Neuronal stem cell (in vitro differentiated cells): ENCODE results near the gene OR6N1.

ENCODE experiments used
- DNase-seq: peaks from one replicate; pipeline ENCODE4 v3.0.0-alpha.2; 2013; ENCODE audit warnings: low spot score
- H2AFZ ChIP-seq: one replicate; pipeline ENCODE4 v1.6.1; 2013; ENCODE audit warnings: mild to moderate bottlenecking, low read length, inconsistent platforms
- H2AK5ac ChIP-seq: 2 replicates; pipeline ENCODE4 v1.6.1; 2013; ENCODE audit warnings: low read depth, mild to moderate bottlenecking, inconsistent platforms, low read length, moderate library complexity, mixed read lengths
- H2BK120ac ChIP-seq: 2 replicates; pipeline ENCODE4 v1.6.1; 2013; ENCODE audit warnings: low read depth, mild to moderate bottlenecking, inconsistent platforms, low read length, moderate library complexity, mixed read lengths
- H2BK12ac ChIP-seq: one replicate; pipeline ENCODE4 v1.6.1; 2013; ENCODE audit warnings: low read length, inconsistent platforms
- H2BK15ac ChIP-seq: 2 replicates; pipeline ENCODE4 v1.6.1; 2013; ENCODE audit warnings: mild to moderate bottlenecking, low read length, inconsistent platforms, mixed read lengths
- H2BK5ac ChIP-seq: one replicate; pipeline ENCODE4 v1.6.1; 2013; ENCODE audit warnings: inconsistent platforms, mild to moderate bottlenecking, low read length, moderate library complexity
- H3K14ac ChIP-seq: one replicate; pipeline ENCODE4 v1.6.1; 2013; ENCODE audit warnings: low read length, inconsistent platforms
- H3K18ac ChIP-seq: 2 replicates; pipeline ENCODE4 v1.6.1; 2013; ENCODE audit warnings: low read length, inconsistent platforms
- H3K23ac ChIP-seq: 2 replicates; pipeline ENCODE4 v1.6.1; 2013; ENCODE audit warnings: low read depth, mild to moderate bottlenecking, mixed read lengths, low read length, inconsistent platforms; ENCODE audit not compliant: poor library complexity
- H3K27ac ChIP-seq: replicated peaks from 3 replicates; pipeline ENCODE4 v1.5.1; 2013; ENCODE audit warnings: low read length, inconsistent platforms
- H3K27me3 ChIP-seq, 3 experiments: 2 replicates each; pipeline ENCODE4 v1.6.1; 2013; ENCODE audit warnings: low read length in 3 of 3, mild to moderate bottlenecking in 2 of 3, inconsistent platforms in 1 of 3, low read depth in 1 of 3, mixed read lengths in 1 of 3, moderate library complexity in 1 of 3; ENCODE audit not compliant: control insufficient read depth in 3 of 3, insufficient read depth in 3 of 3
- H3K36me3 ChIP-seq, 2 donors: replicated peaks in 1 of 2; 2 replicates each; pipeline ENCODE4 v1.6.1; 2013; ENCODE audit warnings: low read length in 2 of 2; ENCODE audit not compliant: control insufficient read depth in 2 of 2, insufficient read depth in 2 of 2
- H3K4ac ChIP-seq: 2 replicates; pipeline ENCODE4 v1.6.1; 2013; ENCODE audit warnings: inconsistent platforms, mild to moderate bottlenecking, low read length, moderate library complexity
- H3K4me1 ChIP-seq, 2 donors: 1 replicate in 1 of 2; 2 replicates in 1 of 2; pipeline ENCODE4 v1.6.1; 2013; ENCODE audit warnings: low read length in 2 of 2, low read depth in 1 of 2; ENCODE audit not compliant: control insufficient read depth in 2 of 2, insufficient read depth in 1 of 2
- H3K4me2 ChIP-seq: one replicate; pipeline ENCODE4 v1.6.1; 2013; ENCODE audit warnings: mild to moderate bottlenecking, low read length, inconsistent platforms; ENCODE audit not compliant: insufficient read depth, poor library complexity, severe bottlenecking
- H3K4me3 ChIP-seq, 2 donors: 2 replicates each; pipeline ENCODE4 v1.5.1; 2013; ENCODE audit warnings: low read length in 2 of 2, mild to moderate bottlenecking in 2 of 2, inconsistent platforms in 1 of 2, moderate library complexity in 1 of 2
- H3K79me1 ChIP-seq: one replicate; pipeline ENCODE4 v1.6.1; 2013; ENCODE audit warnings: low read depth, mild to moderate bottlenecking, inconsistent platforms, low read length, moderate library complexity
- H3K9ac ChIP-seq: one replicate; pipeline ENCODE4 v1.6.1; 2013; ENCODE audit warnings: mild to moderate bottlenecking, low read depth, low read length, inconsistent platforms; ENCODE audit not compliant: poor library complexity
- H3K9me3 ChIP-seq, 2 donors: replicated peaks in 1 of 2; 2 replicates each; pipeline versions ENCODE3 to v1.6.1; 2013; ENCODE audit warnings: low read length in 2 of 2, mild to moderate bottlenecking in 2 of 2, inconsistent platforms in 1 of 2, low read depth in 1 of 2, mixed read lengths in 1 of 2, moderate library complexity in 1 of 2; ENCODE audit not compliant: control insufficient read depth in 2 of 2, insufficient read depth in 1 of 2
- H4K8ac ChIP-seq: one replicate; pipeline ENCODE4 v1.6.1; 2013; ENCODE audit warnings: low read depth, mild to moderate bottlenecking, inconsistent platforms, low read length, moderate library complexity
- H4K91ac ChIP-seq: one replicate; pipeline ENCODE4 v1.6.1; 2013; ENCODE audit warnings: low read length, low read depth, mild to moderate bottlenecking, inconsistent platforms; ENCODE audit not compliant: poor library complexity
- WGBS, 2 donors: extraction: QIAGEN DNeasy Blood & Tissue Kit; methylation state at CpG; one replicate each; pipeline ENCODE4 v1.1.7; 2013; ENCODE audit warnings: missing lambda C conversion rate in 2 of 2, mixed read lengths in 1 of 2; ENCODE audit not compliant: insufficient read length in 2 of 2, insufficient replicate concordance in 1 of 2; ENCODE audit errors: extremely low coverage in 2 of 2; 5-methylcytosine and 5-hydroxymethylcytosine counted together

Gene OR6N1

DNA sequence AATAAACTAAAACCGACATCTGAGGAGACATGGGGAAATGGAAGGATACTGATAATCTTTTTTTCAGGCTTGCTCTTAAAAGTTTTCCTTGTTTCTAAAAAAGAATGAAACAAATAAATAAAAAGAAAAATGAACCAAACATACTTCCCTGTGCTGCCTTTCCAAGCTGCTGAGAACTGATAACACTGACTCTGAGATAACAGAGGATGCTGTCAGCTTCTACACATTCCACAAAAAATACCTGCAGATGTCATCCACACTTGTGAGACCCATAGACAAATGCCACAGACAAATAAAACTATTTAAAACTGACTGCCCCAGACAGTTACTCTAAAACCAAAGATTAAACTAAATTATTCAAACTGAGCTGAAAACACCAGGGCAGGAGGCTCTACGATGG is 39.5 kb downstream of the OR6N1 start:
- Histone ChIP-seq H2AK5ac (no peak overlapping the region), H3K4me2 (no peak overlapping the region), H2BK5ac (no peak overlapping the region), H3K27me3 (no peaks in the 10 kb centered on the region), H3K79me1 (no peaks in the 10 kb centered on the region), H3K23ac (no peak overlapping the region), H2BK15ac (no peak overlapping the region), H3K14ac (no peak overlapping the region), H4K8ac (no peak overlapping the region), H3K4me1 (no peaks in the 10 kb centered on the region), H2BK120ac (no peak overlapping the region), H4K91ac (no peak overlapping the region), H3K36me3 (no peaks in the 10 kb centered on the region), H2BK12ac (no peak overlapping the region), H2AFZ (no peak overlapping the region), H3K4ac (no peak overlapping the region), H3K4me3 (no peak overlapping the region), H3K27ac (no peak overlapping the region), H3K18ac (no peak overlapping the region), H3K9ac (no peak overlapping the region), H3K9me3 (no peaks in the 10 kb centered on the region)
- DNase-seq: no peak
- no CpG with 5 or more reads among the region's 2 CpGs for WGBS, 2 donors

DNA sequence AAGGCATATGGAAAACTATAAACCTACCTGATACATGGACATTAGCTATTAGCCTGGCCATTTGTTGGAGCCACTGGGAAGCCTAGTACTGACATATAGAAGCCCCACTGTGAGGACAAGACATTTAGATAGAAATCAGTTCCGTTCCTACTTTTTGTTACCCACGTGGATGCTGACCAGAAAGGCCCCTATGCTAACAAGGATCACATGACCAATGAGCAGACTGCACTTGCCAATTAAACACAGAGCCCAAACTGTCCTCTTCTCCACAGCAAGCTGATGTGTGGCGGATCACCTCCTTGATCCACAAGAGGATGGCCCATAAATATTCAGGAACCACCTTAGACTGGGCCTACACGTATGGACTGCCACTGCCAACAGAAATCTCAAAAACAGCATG is 40.3 kb downstream of the OR6N1 start:
- Histone ChIP-seq H2AK5ac (no peak overlapping the region), H4K91ac (no peak overlapping the region), H3K27me3 (no peaks in the 10 kb centered on the region), H3K4ac (no peak overlapping the region), H2AFZ (no peak overlapping the region), H3K9me3 (no peaks in the 10 kb centered on the region), H3K4me1 (no peaks in the 10 kb centered on the region), H3K4me3 (no peak overlapping the region), H2BK15ac (no peak overlapping the region), H4K8ac (no peak overlapping the region), H3K4me2 (no peak overlapping the region), H3K14ac (peak overlapping the region; percentile 75), H3K27ac (no peak overlapping the region), H2BK12ac (no peak overlapping the region), H3K79me1 (no peaks in the 10 kb centered on the region), H3K18ac (peak overlapping the region; percentile 27), H2BK120ac (no peak overlapping the region), H3K9ac (no peak overlapping the region), H3K36me3 (no peaks in the 10 kb centered on the region), H2BK5ac (no peak overlapping the region), H3K23ac (no peak overlapping the region)
- no peak for DNase-seq
- WGBS, 2 donors: no CpG with 5 or more reads among the region's 4 CpGs

DNA sequence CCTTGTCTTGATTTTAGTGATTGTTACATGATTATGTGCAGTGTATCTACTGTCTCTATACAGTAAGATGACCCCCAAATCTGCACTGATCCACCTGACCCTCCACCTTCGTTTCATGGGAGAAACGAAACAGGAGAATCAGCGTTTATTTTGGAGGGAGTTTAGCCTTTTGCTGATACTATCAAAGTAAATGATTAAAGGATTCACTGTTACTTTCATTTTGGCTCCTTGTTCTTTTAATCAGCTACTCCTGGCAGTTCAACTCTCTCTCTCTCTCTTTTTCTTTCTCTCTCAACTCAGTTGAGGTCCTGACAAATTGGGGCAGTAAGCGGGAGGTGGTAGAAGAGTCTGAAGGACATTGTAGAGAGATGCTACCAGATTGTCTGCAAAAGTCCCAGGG is 41.5 kb downstream of the OR6N1 start:
- Histone ChIP-seq H3K4me1 (no peaks in the 10 kb centered on the region), H3K79me1 (no peaks in the 10 kb centered on the region), H3K36me3 (no peaks in the 10 kb centered on the region), H4K91ac (no peak overlapping the region), H3K4me2 (no peak overlapping the region), H3K14ac (no peak overlapping the region), H2AFZ (no peak overlapping the region), H4K8ac (no peak overlapping the region), H3K18ac (no peak overlapping the region), H3K9me3 (no peaks in the 10 kb centered on the region), H2AK5ac (no peak overlapping the region), H3K27me3 (no peaks in the 10 kb centered on the region), H3K23ac (no peak overlapping the region), H3K9ac (no peak overlapping the region), H2BK5ac (no peak overlapping the region), H3K4me3 (no peak overlapping the region), H3K4ac (no peak overlapping the region), H3K27ac (no peak overlapping the region), H2BK15ac (no peak overlapping the region), H2BK12ac (no peak overlapping the region), H2BK120ac (no peak overlapping the region)
- DNase-seq: no peak
- no CpG with 5 or more reads among the region's 4 CpGs for WGBS, 2 donors

DNA sequence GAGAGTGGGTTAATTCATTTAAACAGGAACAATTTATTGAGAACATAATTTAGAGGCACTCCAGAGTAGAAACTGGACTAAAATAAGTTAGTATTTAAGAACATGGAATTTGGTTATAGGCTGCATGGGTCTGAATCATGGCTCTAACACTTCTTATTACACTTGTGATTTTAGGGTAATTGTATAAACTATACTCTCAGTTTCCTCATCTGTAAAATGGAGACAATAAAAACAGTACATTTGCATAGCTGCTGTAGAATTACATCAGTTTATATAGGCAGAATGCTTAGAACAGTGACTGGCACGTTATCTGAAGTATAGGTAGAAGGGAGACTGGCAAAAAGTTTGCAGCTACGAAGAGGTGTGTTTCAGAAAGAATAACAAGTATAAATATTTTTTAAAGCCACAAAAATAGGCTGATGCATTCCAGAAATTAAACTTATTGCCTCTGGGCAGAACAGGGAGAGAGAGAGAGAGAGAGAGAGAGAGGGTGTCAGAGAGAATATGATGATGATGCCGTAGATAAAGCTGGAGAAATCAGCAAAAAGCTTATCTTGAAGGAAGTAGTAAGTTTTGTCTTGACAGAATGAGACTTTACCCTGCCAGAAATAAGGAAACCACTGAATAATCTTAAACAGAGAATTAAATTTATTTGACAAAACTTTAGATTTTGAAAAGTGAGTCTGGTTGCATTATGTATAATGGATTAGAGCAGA is 43.3 kb downstream of the OR6N1 start:
- WGBS, 2 donors: no CpG with 5 or more reads among the region's 3 CpGs
- H2BK12ac ChIP-seq: no peak overlapping the region
- H4K91ac ChIP-seq: no peak overlapping the region
- H3K4me2 ChIP-seq: no peak overlapping the region
- H3K27me3 ChIP-seq: no peaks in the 10 kb centered on the region
- no peak overlapping the region for H4K8ac ChIP-seq
- H3K9me3 ChIP-seq: no peaks in the 10 kb centered on the region
- no peak overlapping the region for H2BK15ac ChIP-seq
- no peak overlapping the region for H3K23ac ChIP-seq
- no peak overlapping the region for H2AFZ ChIP-seq
- no peak overlapping the region for H3K4ac ChIP-seq
- H2AK5ac ChIP-seq: no peak overlapping the region
- H3K18ac ChIP-seq: no peak overlapping the region
- H3K4me1 ChIP-seq: no peaks in the 10 kb centered on the region
- H3K14ac ChIP-seq: no peak overlapping the region
- no peaks in the 10 kb centered on the region for H3K79me1 ChIP-seq
- DNase-seq: no peak
- H2BK5ac ChIP-seq: no peak overlapping the region
- H3K4me3 ChIP-seq: no peak overlapping the region
- no peak overlapping the region for H3K27ac ChIP-seq
- H3K36me3 ChIP-seq: no peaks in the 10 kb centered on the region
- H3K9ac ChIP-seq: no peak overlapping the region
- H2BK120ac ChIP-seq: no peak overlapping the region
